H1 (cell line): ENCODE results near the gene NDST4. TPM values are rescaled to one million over a fixed set of nuclear protein-coding genes. Genes with fewer than 3 reads are reported as not detected.

Experiments used
- CTCF ChIA-PET: fragments of 300-600 bp; sonication (Branson Sonifier 250); formaldehyde crosslinking; loops from one replicate; lab custom pipeline; 2021; ENCODE audit not compliant: partially characterized antibody; lab: Charles Lee
- POLR2A ChIA-PET: fragments of 300-600 bp; sonication (Branson Sonifier 250); formaldehyde crosslinking; loops from one replicate; lab custom pipeline; 2021; ENCODE audit warnings: inconsistent platforms; ENCODE audit not compliant: partially characterized antibody; lab: Charles Lee
- DNase-seq, 2 experiments: peaks; one replicate each; pipeline versions ENCODE4 v3.0.0 to v3.0.0-alpha.2; 2010 to 2022; ENCODE audit warnings: low spot score in 2 of 2, low read depth in 1 of 2, mixed read lengths in 1 of 2
- FAIRE-seq: peaks from 2 replicates; lab custom pipeline; 2011; peaks lifted over from hg19 to GRCh38; lab: Jason Lieb, UNC
- H2AFZ ChIP-seq: 2 replicates; pipeline ENCODE4 v1.8.1; 2012; ENCODE audit warnings: low read length, inconsistent platforms
- H2AK5ac ChIP-seq: 2 replicates; pipeline ENCODE4 v1.6.1; 2013; ENCODE audit warnings: low read depth, low read length
- H2BK120ac ChIP-seq: replicated peaks from 2 replicates; pipeline ENCODE3; 2013; ENCODE audit warnings: low read depth, low read length, inconsistent platforms
- H2BK12ac ChIP-seq: 2 replicates; pipeline ENCODE4 v1.6.1; 2013; ENCODE audit warnings: low read depth, low read length
- H2BK15ac ChIP-seq: 2 replicates; pipeline ENCODE4 v1.6.1; 2013; ENCODE audit warnings: low read length
- H2BK20ac ChIP-seq: 2 replicates; pipeline ENCODE4 v1.6.1; 2013; ENCODE audit warnings: low read length
- H2BK5ac ChIP-seq: 2 replicates; pipeline ENCODE4 v1.6.1; 2013; ENCODE audit warnings: low read depth, low read length
- H3K14ac ChIP-seq: 2 replicates; pipeline ENCODE4 v1.6.1; 2013; ENCODE audit warnings: inconsistent platforms; ENCODE audit not compliant: insufficient read length
- H3K18ac ChIP-seq: 2 replicates; pipeline ENCODE4 v1.6.1; 2013; ENCODE audit warnings: low read length; ENCODE audit errors: extremely low read depth
- H3K23ac ChIP-seq: 2 replicates; pipeline ENCODE4 v1.6.1; 2013; ENCODE audit warnings: inconsistent platforms; ENCODE audit not compliant: insufficient read length
- H3K23me2 ChIP-seq: 2 replicates; pipeline ENCODE4 v1.6.1; 2013; ENCODE audit warnings: low read depth, low read length
- H3K27ac ChIP-seq: 2 replicates; pipeline ENCODE4 v1.6.1; 2011; ENCODE audit warnings: low read depth, low read length, inconsistent platforms
- H3K27me3 ChIP-seq, 4 experiments: replicated peaks in 1 of 4; 1 replicate in 1 of 4; 2 replicates in 3 of 4; pipeline versions ENCODE4 v1.6.1 to v1.8.1; 2011 to 2013; ENCODE audit warnings: low read length in 3 of 4, mild to moderate bottlenecking in 3 of 4, inconsistent platforms in 2 of 4, mixed read lengths in 2 of 4, moderate library complexity in 1 of 4; ENCODE audit not compliant: control insufficient read depth in 3 of 4, insufficient read depth in 3 of 4; ENCODE audit errors: extremely low read depth in 1 of 4
- H3K36me3 ChIP-seq, 4 experiments: 2 replicates each; pipeline versions ENCODE4 v1.6.1 to v1.8.1; 2011 to 2013; ENCODE audit warnings: mild to moderate bottlenecking in 4 of 4, low read length in 3 of 4, moderate library complexity in 2 of 4, control low read depth in 1 of 4, inconsistent platforms in 1 of 4; ENCODE audit not compliant: insufficient read depth in 4 of 4, control insufficient read depth in 2 of 4
- H3K4ac ChIP-seq: replicated peaks from 2 replicates; pipeline ENCODE3; 2013; ENCODE audit warnings: low read length, low read depth, mixed read lengths, inconsistent platforms; ENCODE audit not compliant: insufficient read length
- H3K4me1 ChIP-seq, 4 experiments: replicated peaks in 1 of 4; 1 replicate in 1 of 4; 2 replicates in 3 of 4; pipeline versions ENCODE4 v1.6.1 to v1.8.1; 2011 to 2013; ENCODE audit warnings: low read length in 3 of 4, inconsistent platforms in 2 of 4, mixed read lengths in 1 of 4; ENCODE audit not compliant: insufficient read depth in 4 of 4, control insufficient read depth in 3 of 4
- H3K4me2 ChIP-seq, 2 experiments: 2 replicates each; pipeline versions ENCODE4 v1.6.1 to v1.8.1; 2011 to 2013; ENCODE audit warnings: low read depth in 2 of 2, low read length in 2 of 2, control low read depth in 1 of 2, inconsistent platforms in 1 of 2, mild to moderate bottlenecking in 1 of 2; ENCODE audit not compliant: insufficient read depth in 1 of 2
- H3K4me3 ChIP-seq, 4 experiments: fragments of 200-600, 300-600 bp in 1 of 4; sonication (generic), shearing (Covaris generic), sonication (Bioruptor Twin) in 1 of 4; 2 replicates each; pipeline versions ENCODE4 v1.5.1 to v1.8.1; 2011 to 2016; ENCODE audit warnings: low read length in 4 of 4, low read depth in 3 of 4, control low read depth in 2 of 4, inconsistent platforms in 2 of 4, mild to moderate bottlenecking in 2 of 4, mixed read lengths in 1 of 4, moderate library complexity in 1 of 4; ENCODE audit not compliant: insufficient read depth in 2 of 4; ENCODE audit errors: extremely low read depth in 1 of 4
- H3K56ac ChIP-seq: replicated peaks from 2 replicates; pipeline ENCODE3; 2013; ENCODE audit warnings: low read depth, mild to moderate bottlenecking, mixed read lengths, low read length, inconsistent platforms; ENCODE audit not compliant: insufficient read length
- H3K79me1 ChIP-seq: 2 replicates; pipeline ENCODE4 v1.6.1; 2013; ENCODE audit warnings: low read depth, low read length, control low read depth
- H3K79me2 ChIP-seq, 2 experiments: 2 replicates each; pipeline versions ENCODE4 v1.6.1 to v1.8.1; 2012 to 2013; ENCODE audit warnings: low read length in 2 of 2, mild to moderate bottlenecking in 2 of 2, inconsistent platforms in 1 of 2; ENCODE audit not compliant: insufficient read depth in 2 of 2, control insufficient read depth in 1 of 2
- H3K9ac ChIP-seq, 4 experiments: replicated peaks in 1 of 4; 1 replicate in 1 of 4; 2 replicates in 3 of 4; pipeline versions ENCODE4 v1.6.1 to v1.8.1; 2011 to 2013; ENCODE audit warnings: low read depth in 3 of 4, low read length in 3 of 4, control low read depth in 2 of 4, mild to moderate bottlenecking in 2 of 4, moderate library complexity in 2 of 4, inconsistent platforms in 1 of 4; ENCODE audit errors: extremely low read depth in 1 of 4
- H3K9me3 ChIP-seq, 2 experiments: 2 replicates each; pipeline versions ENCODE4 v1.6.1 to v1.8.1; 2012 to 2013; ENCODE audit warnings: mild to moderate bottlenecking in 2 of 2, moderate library complexity in 2 of 2, control low read depth in 1 of 2, inconsistent platforms in 1 of 2, low read depth in 1 of 2, low read length in 1 of 2, mixed read lengths in 1 of 2; ENCODE audit not compliant: insufficient read depth in 2 of 2
- H4K20me1 ChIP-seq, 2 experiments: replicated peaks in 1 of 2; 2 replicates each; pipeline versions ENCODE3 to v1.8.1; 2011 to 2013; ENCODE audit warnings: inconsistent platforms in 2 of 2, low read length in 2 of 2, mild to moderate bottlenecking in 1 of 2; ENCODE audit not compliant: insufficient read depth in 2 of 2, control insufficient read depth in 1 of 2
- H4K5ac ChIP-seq: 2 replicates; pipeline ENCODE4 v1.6.1; 2013; ENCODE audit warnings: low read length, low read depth, mixed read lengths, inconsistent platforms; ENCODE audit not compliant: insufficient read length
- H4K8ac ChIP-seq: 2 replicates; pipeline ENCODE4 v1.8.0; 2013; ENCODE audit warnings: mild to moderate bottlenecking, moderate library complexity, low read length, inconsistent platforms; ENCODE audit not compliant: insufficient read depth; ENCODE audit errors: extremely low read depth
- H4K91ac ChIP-seq: replicated peaks from 2 replicates; pipeline ENCODE3; 2013; ENCODE audit warnings: low read length, mixed read lengths, inconsistent platforms; ENCODE audit not compliant: insufficient read length
- ASH2L ChIP-seq: fragments of 200-600, 300-600 bp; sonication (generic); IDR thresholded peaks from one replicate; pipeline ENCODE4 v1.7.1; 2017; ENCODE audit warnings: low read length
- BACH1 ChIP-seq: IDR thresholded peaks from 2 replicates; pipeline ENCODE4 v1.6.1; 2012; ENCODE audit warnings: low read length, improper control_type of control experiment
- EGR1 ChIP-seq: IDR thresholded peaks from 2 replicates; pipeline ENCODE4 v1.6.1; 2011; ENCODE audit warnings: low read depth, low read length, borderline replicate concordance
- GTF2F1 ChIP-seq: IDR thresholded peaks from 2 replicates; pipeline ENCODE4 v1.6.1; 2012; ENCODE audit warnings: low read depth, low read length, improper control_type of control experiment, borderline replicate concordance
- MAX ChIP-seq: IDR thresholded peaks from 2 replicates; pipeline ENCODE4 v1.6.1; 2012; ENCODE audit warnings: inconsistent platforms
- RNF2 ChIP-seq: fragments of 200-900, 300-1000 bp; sonication (generic); IDR thresholded peaks from 2 replicates; pipeline ENCODE4 v1.7.1; 2016; ENCODE audit warnings: borderline replicate concordance, low read depth, mild to moderate bottlenecking, antibody characterized with exemption, low read length; ENCODE audit not compliant: poor library complexity, severe bottlenecking; ENCODE audit errors: missing control alignments
- SAP30 ChIP-seq: fragments of 300-600 bp; sonication (generic); IDR thresholded peaks from 2 replicates; pipeline ENCODE4 v1.7.1; 2012; ENCODE audit warnings: low read length, moderate library complexity, mild to moderate bottlenecking, inconsistent platforms; ENCODE audit not compliant: insufficient read depth, insufficient replicate concordance
- SIX5 ChIP-seq: IDR thresholded peaks from 2 replicates; pipeline ENCODE4 v1.6.1; 2011; ENCODE audit warnings: mild to moderate bottlenecking, low read depth, low read length
- SP4 ChIP-seq: IDR thresholded peaks from 2 replicates; pipeline ENCODE4 v1.6.1; 2012; ENCODE audit warnings: low read length, inconsistent platforms
- WGBS, 2 experiments: shearing (Covaris generic) in 1 of 2; methylation state at CpG; one replicate each; pipeline versions ENCODE4 v1.1.6 to v1.1.7; 2013 to 2015; ENCODE audit warnings: low lambda C conversion rate in 2 of 2, mixed read lengths in 2 of 2, inconsistent platforms in 1 of 2, low coverage in 1 of 2, missing lambda C conversion rate in 1 of 2; ENCODE audit not compliant: insufficient replicate concordance in 2 of 2, insufficient coverage in 1 of 2, insufficient read length in 1 of 2; ENCODE audit errors: extremely low coverage in 1 of 2, missing lambda C conversion rate in 1 of 2; 5-methylcytosine and 5-hydroxymethylcytosine counted together
- polyA plus RNA-seq, 7 experiments: library from polyadenylated mRNA; depleted of rRNA in 3 of 7; stranded (reverse) in 5 of 7; unstranded in 2 of 7; fragments of >200 nt in 5 of 7; fragments of 200-250 nt in 2 of 7; gene quantifications; 1 replicate in 5 of 7; 2 replicates in 1 of 7; 4 replicates in 1 of 7; pipeline versions ENCODE4 v1.2.1 to v1.2.3, GENCODE V29; 2011 to 2013; ENCODE audit warnings: missing spikeins in 2 of 7, mixed read lengths in 2 of 7
- total RNA-seq: library from RNA; stranded (reverse); fragmentation: NEBNext Ultra II Directional; extraction: Animal tissue kit (Norgen Biotek cat#: 25700); gene quantifications from 2 replicates; pipeline ENCODE4 v1.2.1, GENCODE V29; 2021
- TF ChIP-seq, protein P1 (sequence below), 3 experiments: IDR thresholded peaks; 1 replicate in 2 of 3; 2 replicates in 1 of 3; pipeline versions ENCODE4 v1.5.1 to v1.6.1; 2011; ENCODE audit warnings: low read length in 3 of 3, mild to moderate bottlenecking in 3 of 3, inconsistent platforms in 2 of 3, low read depth in 1 of 3, moderate library complexity in 1 of 3; ENCODE audit not compliant: insufficient read depth in 1 of 3; ENCODE audit errors: control extremely low read depth in 1 of 3

Gene NDST4
- total and polyA plus RNA-seq, 2 of the 8 experiments (the other 6 are each of a cell fraction or from before 2014, with no cell fraction given) = 0.02 TPM; not detected in 1

GRCh38 chr4:114791976-114792375 lies 321.4 kb downstream of the NDST4 start:
- no peak overlapping the region for H2AFZ ChIP-seq
- FAIRE-seq = no peak
- H4K5ac ChIP-seq = no peak overlapping the region
- H4K20me1 ChIP-seq = no peaks in the 10 kb centered on the region
- H3K9me3 ChIP-seq = no peaks in the 10 kb centered on the region
- H4K91ac ChIP-seq = no peak overlapping the region
- no peak overlapping the region for H3K18ac ChIP-seq
- no peak overlapping the region for H2BK12ac ChIP-seq
- H3K36me3 ChIP-seq = no peaks in the 10 kb centered on the region
- TF ChIP-seq SP4 (no peak), MAX (no peak), SAP30 (no peak), RNF2 (no peak), SIX5 (no peak), EGR1 (no peak), ASH2L (no peak), BACH1 (no peak), GTF2F1 (no peak)
- TF ChIP-seq, protein P1, sequence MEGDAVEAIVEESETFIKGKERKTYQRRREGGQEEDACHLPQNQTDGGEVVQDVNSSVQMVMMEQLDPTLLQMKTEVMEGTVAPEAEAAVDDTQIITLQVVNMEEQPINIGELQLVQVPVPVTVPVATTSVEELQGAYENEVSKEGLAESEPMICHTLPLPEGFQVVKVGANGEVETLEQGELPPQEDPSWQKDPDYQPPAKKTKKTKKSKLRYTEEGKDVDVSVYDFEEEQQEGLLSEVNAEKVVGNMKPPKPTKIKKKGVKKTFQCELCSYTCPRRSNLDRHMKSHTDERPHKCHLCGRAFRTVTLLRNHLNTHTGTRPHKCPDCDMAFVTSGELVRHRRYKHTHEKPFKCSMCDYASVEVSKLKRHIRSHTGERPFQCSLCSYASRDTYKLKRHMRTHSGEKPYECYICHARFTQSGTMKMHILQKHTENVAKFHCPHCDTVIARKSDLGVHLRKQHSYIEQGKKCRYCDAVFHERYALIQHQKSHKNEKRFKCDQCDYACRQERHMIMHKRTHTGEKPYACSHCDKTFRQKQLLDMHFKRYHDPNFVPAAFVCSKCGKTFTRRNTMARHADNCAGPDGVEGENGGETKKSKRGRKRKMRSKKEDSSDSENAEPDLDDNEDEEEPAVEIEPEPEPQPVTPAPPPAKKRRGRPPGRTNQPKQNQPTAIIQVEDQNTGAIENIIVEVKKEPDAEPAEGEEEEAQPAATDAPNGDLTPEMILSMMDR (IDR thresholded peaks at IDR 0.05; ENCODE audit: control extremely low read depth in 1 of 3, insufficient read depth in 1 of 3, low read depth in 1 of 3, low read length in 3 of 3) = no peak
- TF ChIP-seq, all 59 proteins: peak for 0
- Histone ChIP-seq H2BK120ac (no peak overlapping the region), H3K23me2 (no peaks in the 10 kb centered on the region), H2BK5ac (no peak overlapping the region), H4K8ac (no peak overlapping the region), H3K14ac (peak overlapping the region; percentile 93), H2AK5ac (no peak overlapping the region), H3K27ac (no peak overlapping the region), H3K4me2 (no peak overlapping the region), H2BK20ac (no peak overlapping the region), H3K56ac (no peak overlapping the region), H3K27me3 (no peaks in the 10 kb centered on the region), H3K4ac (no peak overlapping the region), H3K79me2 (no peaks in the 10 kb centered on the region), H2BK15ac (no peak overlapping the region), H3K9ac (no peak overlapping the region), H3K23ac (no peak overlapping the region), H3K79me1 (no peaks in the 10 kb centered on the region), H3K4me1 (no peaks in the 10 kb centered on the region; a peak in 1 of 7 replicates), H3K4me3 (no peak overlapping the region)
- no peak for DNase-seq
- ChIA-PET POLR2A (no interaction called here), CTCF (interaction anchor here (2.4 kb wide), 1 partner anchor 15 kb away, joined by 10 read pairs; no protein-coding TSS in a partner anchor)
- WGBS, 2 experiments = 89% methylated on average over 5 of the region's 5 CpGs; no CpG with 5 or more reads in 1 of the 2 experiments
